Measurements from ENCODE around the gene SCNN1G.

DNA sequence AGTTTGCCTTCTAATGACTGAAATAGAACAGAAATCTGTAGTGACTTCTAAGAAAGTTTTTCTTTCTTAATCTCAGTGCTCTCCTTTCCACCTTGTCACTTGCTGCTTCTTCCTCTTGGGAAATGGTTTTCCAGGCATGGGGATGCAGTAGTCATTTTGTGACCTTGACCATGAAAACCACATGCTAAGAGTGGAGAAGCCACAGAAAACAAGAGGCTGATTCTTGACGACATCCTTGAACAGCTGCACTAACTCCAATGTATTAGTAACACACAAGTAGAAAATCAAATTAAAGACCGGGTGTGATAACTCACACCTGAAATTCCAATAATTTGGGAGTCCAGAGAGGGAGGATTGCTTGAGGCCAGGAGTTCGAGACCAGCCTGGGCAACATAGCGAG is 17.8 kb upstream of the SCNN1G start:
- TF ChIP-seq CTCF (IDR thresholded peaks at IDR 0.05), result no peak
- no peak for TF ChIP-seq EZH2 (IDR thresholded peaks at IDR 0.05)

Data from neural progenitor cell (in vitro differentiated cells).